Astrocyte (in vitro differentiated cells and primary cell): ENCODE data around the gene TLCD1. TPM values are rescaled to one million over a fixed set of nuclear protein-coding genes. Genes with fewer than 3 reads are reported as not detected.
"Not testable (repeated sequence)": the region's sequence is repeated elsewhere in the genome, so short reads cannot be mapped to it uniquely, and the experiment has no call there.

Experiments
- DNase-seq: peaks from one replicate; pipeline ENCODE4 v3.0.0-alpha.2; 2010; ENCODE audit warnings: low read depth
- FAIRE-seq: peaks from 2 replicates; lab custom pipeline; 2011; peaks lifted over from hg19 to GRCh38; lab: Jason Lieb, UNC
- H2AFZ ChIP-seq: 2 replicates; pipeline ENCODE4 v1.6.0; 2012; ENCODE audit warnings: low read depth, low read length, inconsistent platforms
- H3K27ac ChIP-seq: 2 replicates; pipeline ENCODE4 v1.5.1; 2011; ENCODE audit warnings: low read depth, low read length, inconsistent platforms
- H3K27me3 ChIP-seq: 2 replicates; pipeline ENCODE4 v1.6.0; 2011; ENCODE audit warnings: low read length, inconsistent platforms; ENCODE audit not compliant: insufficient read depth
- H3K36me3 ChIP-seq: 2 replicates; pipeline ENCODE4 v1.5.1; 2011; ENCODE audit warnings: low read length, inconsistent platforms; ENCODE audit not compliant: insufficient read depth
- H3K4me1 ChIP-seq: 2 replicates; pipeline ENCODE4 v1.5.1; 2011; ENCODE audit warnings: low read length, inconsistent platforms; ENCODE audit not compliant: insufficient read depth
- H3K4me2 ChIP-seq: 2 replicates; pipeline ENCODE4 v1.6.0; 2012; ENCODE audit warnings: low read length, inconsistent platforms
- H3K4me3 ChIP-seq: 2 replicates; pipeline ENCODE4 v1.5.1; 2011; ENCODE audit warnings: low read depth, mild to moderate bottlenecking, low read length, inconsistent platforms; ENCODE audit not compliant: insufficient read depth
- H3K79me2 ChIP-seq: 2 replicates; pipeline ENCODE4 v1.6.0; 2012; ENCODE audit warnings: mild to moderate bottlenecking, low read length, inconsistent platforms; ENCODE audit not compliant: insufficient read depth
- H3K9ac ChIP-seq: 2 replicates; pipeline ENCODE4 v1.6.0; 2012; ENCODE audit warnings: mild to moderate bottlenecking, low read length, inconsistent platforms
- H3K9me3 ChIP-seq: 2 replicates; pipeline ENCODE4 v1.5.1; 2012; ENCODE audit warnings: low read depth, mild to moderate bottlenecking, low read length, inconsistent platforms; ENCODE audit not compliant: insufficient read depth
- H4K20me1 ChIP-seq: 2 replicates; pipeline ENCODE4 v1.6.0; 2012; ENCODE audit warnings: low read length, inconsistent platforms; ENCODE audit not compliant: insufficient read depth
- H3K27ac Mint-ChIP-seq: one replicate; pipeline ENCODE4 v1.8.0; 2021; ENCODE audit warnings: mild to moderate bottlenecking, mixed read lengths; ENCODE audit not compliant: unreplicated experiment
- H3K27me3 Mint-ChIP-seq: one replicate; pipeline ENCODE4 v1.8.0; 2021; ENCODE audit warnings: low read depth, mixed read lengths; ENCODE audit not compliant: unreplicated experiment
- H3K36me3 Mint-ChIP-seq: one replicate; pipeline ENCODE4 v1.8.0; 2021; ENCODE audit warnings: low read depth, mixed read lengths; ENCODE audit not compliant: unreplicated experiment
- H3K4me1 Mint-ChIP-seq: one replicate; pipeline ENCODE4 v1.8.0; 2021; ENCODE audit warnings: low read depth, mixed read lengths; ENCODE audit not compliant: unreplicated experiment
- H3K4me3 Mint-ChIP-seq: one replicate; pipeline ENCODE4 v1.8.0; 2021; ENCODE audit warnings: mild to moderate bottlenecking, moderate library complexity, mixed read lengths; ENCODE audit not compliant: unreplicated experiment
- H3K9me3 Mint-ChIP-seq: one replicate; pipeline ENCODE4 v1.8.0; 2021; ENCODE audit warnings: mild to moderate bottlenecking, mixed read lengths; ENCODE audit not compliant: unreplicated experiment
- EZH2 ChIP-seq: IDR thresholded peaks from 2 replicates; pipeline ENCODE4 v1.6.1; 2012; ENCODE audit warnings: mild to moderate bottlenecking, low read length, inconsistent platforms; ENCODE audit not compliant: insufficient read depth
- total RNA-seq: library from RNA; stranded (reverse); gene quantifications from 2 replicates; pipeline ENCODE4 v1.2.1, GENCODE V29; 2021
- TF ChIP-seq, protein P1 (sequence below): IDR thresholded peaks from 2 replicates; pipeline ENCODE4 v1.5.1; 2011; ENCODE audit warnings: low read depth, mild to moderate bottlenecking, inconsistent platforms, low read length, moderate library complexity; ENCODE audit not compliant: insufficient read depth

Gene TLCD1
- total RNA-seq, 1 donor from 2014 or later = 25.1 TPM

GRCh38 chr17:28737316-28737715 is 11.3 kb upstream of the TLCD1 start:
- H3K27ac Mint-ChIP-seq = peak overlapping the region; percentile 66
- H3K4me1 Mint-ChIP-seq = peaks cover 3% of the 10 kb centered on the region
- TF ChIP-seq, protein P1, sequence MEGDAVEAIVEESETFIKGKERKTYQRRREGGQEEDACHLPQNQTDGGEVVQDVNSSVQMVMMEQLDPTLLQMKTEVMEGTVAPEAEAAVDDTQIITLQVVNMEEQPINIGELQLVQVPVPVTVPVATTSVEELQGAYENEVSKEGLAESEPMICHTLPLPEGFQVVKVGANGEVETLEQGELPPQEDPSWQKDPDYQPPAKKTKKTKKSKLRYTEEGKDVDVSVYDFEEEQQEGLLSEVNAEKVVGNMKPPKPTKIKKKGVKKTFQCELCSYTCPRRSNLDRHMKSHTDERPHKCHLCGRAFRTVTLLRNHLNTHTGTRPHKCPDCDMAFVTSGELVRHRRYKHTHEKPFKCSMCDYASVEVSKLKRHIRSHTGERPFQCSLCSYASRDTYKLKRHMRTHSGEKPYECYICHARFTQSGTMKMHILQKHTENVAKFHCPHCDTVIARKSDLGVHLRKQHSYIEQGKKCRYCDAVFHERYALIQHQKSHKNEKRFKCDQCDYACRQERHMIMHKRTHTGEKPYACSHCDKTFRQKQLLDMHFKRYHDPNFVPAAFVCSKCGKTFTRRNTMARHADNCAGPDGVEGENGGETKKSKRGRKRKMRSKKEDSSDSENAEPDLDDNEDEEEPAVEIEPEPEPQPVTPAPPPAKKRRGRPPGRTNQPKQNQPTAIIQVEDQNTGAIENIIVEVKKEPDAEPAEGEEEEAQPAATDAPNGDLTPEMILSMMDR = no peak
- no peak for TF ChIP-seq EZH2
- Histone ChIP-seq H3K9ac (no peak overlapping the region), H4K20me1 (no peaks in the 10 kb centered on the region), H3K9me3 (peaks cover 3% of the 10 kb centered on the region), H3K4me2 (no peak overlapping the region), H3K27me3 (no peaks in the 10 kb centered on the region), H3K4me1 (no peaks in the 10 kb centered on the region), H3K36me3 (no peaks in the 10 kb centered on the region), H3K79me2 (no peaks in the 10 kb centered on the region), H2AFZ (no peak overlapping the region), H3K4me3 (no peak overlapping the region), H3K27ac (no peak overlapping the region)
- no peaks in the 10 kb centered on the region for H3K27me3 Mint-ChIP-seq
- H3K36me3 Mint-ChIP-seq = peaks cover 25% of the 10 kb centered on the region
- peaks cover 11% of the 10 kb centered on the region for H3K9me3 Mint-ChIP-seq
- H3K4me3 Mint-ChIP-seq = no peak overlapping the region
- no peak for DNase-seq
- FAIRE-seq = no peak

DNA sequence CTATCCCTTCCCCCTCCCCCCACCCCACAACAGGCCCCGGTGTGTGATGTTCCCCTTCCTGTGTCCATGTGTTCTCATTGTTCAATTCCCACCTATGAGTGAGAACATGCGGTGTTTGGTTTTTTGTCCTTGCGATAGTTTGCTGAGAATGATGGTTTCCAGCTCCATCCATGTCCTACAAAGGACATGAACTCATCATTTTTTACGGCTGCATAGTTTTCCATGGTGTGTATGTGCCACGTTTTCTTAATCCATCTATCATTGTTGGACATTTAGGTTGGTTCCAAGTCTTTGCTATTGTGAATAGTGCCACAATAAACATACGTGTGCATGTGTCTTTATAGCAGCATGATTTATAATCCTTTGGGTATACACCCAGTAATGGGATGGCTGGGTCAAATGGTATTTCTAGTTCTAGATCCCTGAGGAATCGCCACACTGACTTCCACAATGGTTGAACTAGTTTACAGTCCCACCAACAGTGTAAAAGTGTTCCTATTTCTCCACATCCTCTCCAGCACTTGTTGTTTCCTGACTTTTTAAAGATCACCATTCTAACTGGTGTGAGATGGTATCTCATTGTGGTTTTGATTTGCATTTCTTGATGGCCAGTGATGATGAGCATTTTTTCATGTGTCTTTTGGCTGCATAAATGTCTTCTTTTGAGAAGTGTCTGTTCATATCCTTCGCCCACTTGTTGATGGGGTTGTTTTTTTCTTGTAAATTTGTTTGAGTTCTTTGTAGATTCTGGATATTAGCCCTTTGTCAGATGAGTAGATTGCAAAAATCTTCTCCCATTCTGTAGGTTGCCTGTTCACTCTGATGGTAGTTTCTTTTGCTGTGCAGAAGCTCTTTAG is 10.1 kb upstream of the TLCD1 start:
- H3K9me3 ChIP-seq, FAIRE-seq, H3K9ac ChIP-seq, H2AFZ ChIP-seq, H3K27me3 Mint-ChIP-seq, H3K27me3 ChIP-seq, H3K4me2 ChIP-seq, DNase-seq, H3K4me3 ChIP-seq, H3K27ac ChIP-seq, H3K4me1 Mint-ChIP-seq, H3K4me3 Mint-ChIP-seq, H3K4me1 ChIP-seq, H3K79me2 ChIP-seq, H3K27ac Mint-ChIP-seq, H4K20me1 ChIP-seq, H3K36me3 ChIP-seq: not testable (repeated sequence)
- peaks cover 22% of the 10 kb centered on the region for H3K36me3 Mint-ChIP-seq
- peaks cover 11% of the 10 kb centered on the region for H3K9me3 Mint-ChIP-seq

GRCh38 chr17:28735242-28735722 is 9.2 kb upstream of the TLCD1 start:
- Mint-ChIP-seq H3K27ac (no peak overlapping the region), H3K27me3 (no peaks in the 10 kb centered on the region), H3K4me3 (no peak overlapping the region), H3K36me3 (peaks cover 15% of the 10 kb centered on the region), H3K4me1 (no peaks in the 10 kb centered on the region), H3K9me3 (peaks cover 11% of the 10 kb centered on the region)
- H3K9me3 ChIP-seq = peaks cover 1% of the 10 kb centered on the region
- TF ChIP-seq, protein P1 = no peak
- no peak for TF ChIP-seq EZH2
- FAIRE-seq = no peak
- DNase-seq = no peak
- H3K36me3 ChIP-seq = no peaks in the 10 kb centered on the region
- no peak overlapping the region for H2AFZ ChIP-seq
- no peaks in the 10 kb centered on the region for H3K4me1 ChIP-seq
- no peak overlapping the region for H3K9ac ChIP-seq
- H4K20me1 ChIP-seq = no peaks in the 10 kb centered on the region
- no peaks in the 10 kb centered on the region for H3K27me3 ChIP-seq
- no peak overlapping the region for H3K27ac ChIP-seq
- H3K79me2 ChIP-seq = no peaks in the 10 kb centered on the region
- no peak overlapping the region for H3K4me2 ChIP-seq
- H3K4me3 ChIP-seq = no peak overlapping the region
